ENCODE data around the gene PTPRQ.
"Not testable (repeated sequence)": the region's sequence is repeated elsewhere in the genome, so short reads cannot be mapped to it uniquely, and the experiment has no call there.

Gene PTPRQ

DNA sequence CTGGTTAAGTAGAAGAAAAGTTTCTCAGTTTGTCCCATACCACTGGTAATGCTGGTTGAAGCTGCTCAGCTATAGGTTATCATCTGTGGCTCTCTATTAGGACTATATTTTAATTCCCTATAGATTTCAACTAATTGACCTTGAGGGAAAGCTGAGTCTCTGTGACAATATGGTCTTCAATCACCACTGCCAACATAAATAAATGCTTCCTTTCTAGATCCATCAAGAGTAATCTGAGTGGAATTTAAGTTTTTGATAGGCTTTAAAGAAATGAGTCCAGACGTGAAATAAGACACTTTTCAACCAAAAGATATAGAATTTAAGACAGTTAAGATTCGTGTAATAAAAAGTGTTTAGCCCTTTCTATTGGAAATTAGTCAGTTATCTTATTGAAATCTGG is 199.9 kb downstream of the PTPRQ start:
- DNase-seq: no peak

DNA sequence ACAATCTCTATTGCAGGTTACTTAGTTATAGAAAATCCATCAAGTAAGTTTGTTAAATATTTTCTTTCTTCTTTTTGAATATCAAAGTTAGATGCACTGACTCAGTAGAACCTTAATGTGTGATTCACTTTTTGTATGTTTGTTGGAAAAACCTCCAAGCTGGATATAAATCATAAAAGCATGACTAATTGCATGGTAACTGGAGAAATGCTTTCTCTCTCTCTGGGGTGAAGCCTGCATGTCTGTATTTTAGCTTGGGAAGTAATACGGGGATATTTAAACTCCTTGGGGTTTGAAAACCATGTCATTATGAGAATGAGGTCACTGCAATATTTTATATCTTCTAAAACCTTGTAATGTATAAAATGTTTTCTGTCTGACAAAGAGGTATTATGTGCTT is 204.8 kb downstream of the PTPRQ start:
- no peak for DNase-seq

DNA sequence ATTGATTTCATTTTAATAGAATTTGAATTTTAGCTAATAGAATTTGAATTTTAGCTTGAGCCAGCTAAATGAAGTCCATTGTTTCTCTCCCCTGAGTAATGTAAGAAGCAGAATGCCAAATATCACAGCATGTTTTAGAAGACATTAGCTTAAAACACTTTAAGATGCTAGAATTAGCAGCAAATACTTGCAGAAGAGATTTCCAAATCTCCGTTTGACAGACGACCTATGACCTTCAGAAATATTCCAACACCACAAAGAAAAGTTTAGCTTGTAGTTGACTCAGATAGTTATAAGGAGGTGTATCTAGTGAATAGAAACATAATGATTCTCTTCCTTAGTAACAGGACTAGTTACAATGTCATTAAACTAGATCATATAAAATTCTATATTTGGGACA is 211.7 kb downstream of the PTPRQ start:
- no peak for DNase-seq

DNA sequence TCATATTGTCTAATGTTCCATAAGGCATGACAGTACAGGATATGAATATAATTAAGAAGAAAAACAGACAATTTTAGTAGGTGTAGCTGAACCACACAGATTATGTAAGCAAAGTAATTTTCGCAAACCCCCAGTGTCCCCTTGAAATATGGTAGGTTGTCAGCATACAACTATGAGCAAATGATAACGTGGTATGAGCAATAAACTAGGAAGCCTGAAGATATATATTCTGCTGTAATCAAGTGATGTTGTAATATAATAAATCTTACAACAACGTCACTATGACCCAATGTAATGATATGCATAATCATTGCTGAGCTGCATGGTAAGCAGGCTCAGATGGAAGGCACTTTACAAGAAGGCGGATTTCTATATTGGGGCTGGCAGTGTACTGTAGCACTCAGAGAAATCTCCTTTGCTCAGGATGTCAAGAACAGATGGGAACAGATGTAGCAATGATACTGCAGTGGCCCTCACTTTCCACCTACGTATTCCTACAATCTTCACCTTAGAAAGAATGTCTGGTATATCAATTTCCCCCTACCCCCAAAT is 215.6 kb downstream of the PTPRQ start:
- DNase-seq: no peak

DNA sequence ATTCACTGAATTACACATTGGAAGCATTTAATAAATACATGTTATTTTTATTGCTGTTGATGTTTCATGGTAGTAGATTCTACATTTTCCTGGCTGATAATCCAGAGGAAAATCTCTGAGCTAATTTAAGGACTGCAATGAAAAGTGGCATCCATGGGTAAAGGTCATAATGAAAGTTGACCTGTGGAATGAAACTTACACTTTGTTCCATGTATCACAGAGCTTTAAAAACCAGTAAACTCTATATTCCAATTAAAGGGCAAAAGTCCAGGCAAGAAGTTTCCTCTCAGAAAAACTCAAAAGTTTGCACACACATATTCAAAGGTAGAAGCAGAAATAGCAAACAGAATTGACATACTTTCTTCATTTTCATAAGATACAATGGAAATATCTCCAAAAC is 218.6 kb downstream of the PTPRQ start:
- no peak for DNase-seq

DNA sequence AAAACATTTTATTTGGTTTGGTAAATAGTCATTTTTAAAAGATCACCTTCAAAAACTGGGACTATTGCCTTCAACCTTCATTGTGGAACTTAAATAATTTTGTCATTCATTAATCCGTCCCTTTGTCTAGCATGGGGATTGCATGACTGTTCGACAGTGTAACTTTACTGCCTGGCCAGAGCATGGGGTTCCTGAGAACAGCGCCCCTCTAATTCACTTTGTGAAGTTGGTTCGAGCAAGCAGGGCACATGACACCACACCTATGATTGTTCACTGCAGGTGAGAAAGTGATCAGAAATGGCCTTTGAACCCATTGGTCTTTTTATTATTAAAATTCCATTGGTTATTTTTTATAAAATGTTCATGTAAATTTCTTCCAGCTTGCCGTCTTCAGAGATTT is 226.2 kb downstream of the PTPRQ start:
- DNase-seq: no peak

DNA sequence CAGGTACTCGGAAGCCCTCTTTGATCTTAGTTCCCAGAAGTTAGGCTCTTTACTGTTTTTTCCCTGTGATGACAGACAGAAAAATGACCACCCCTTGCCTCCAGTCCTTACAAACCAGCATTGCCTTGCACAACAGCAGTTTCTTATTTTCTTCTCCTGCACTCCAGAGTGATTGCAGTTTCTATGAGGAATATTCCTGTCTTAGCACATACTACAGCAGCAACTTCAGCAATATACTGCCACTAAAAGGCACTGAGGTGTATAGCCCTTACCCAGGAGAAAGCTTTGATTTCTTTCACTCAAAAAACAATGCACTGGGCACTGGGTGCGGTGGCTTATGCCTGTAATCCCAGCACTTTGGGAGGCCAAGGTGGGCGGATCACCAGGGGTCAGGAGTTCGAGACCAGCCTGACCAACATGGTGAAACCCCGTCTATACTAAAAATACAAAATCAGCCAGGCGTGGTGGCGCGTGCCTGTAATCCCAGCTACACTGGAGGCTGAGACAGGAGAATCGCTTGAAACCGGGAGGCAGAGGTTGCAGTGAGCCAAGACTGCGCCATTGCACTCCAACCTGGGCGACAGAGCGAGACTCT is 232.1 kb downstream of the PTPRQ start:
- DNase-seq: not testable (repeated sequence)

DNA sequence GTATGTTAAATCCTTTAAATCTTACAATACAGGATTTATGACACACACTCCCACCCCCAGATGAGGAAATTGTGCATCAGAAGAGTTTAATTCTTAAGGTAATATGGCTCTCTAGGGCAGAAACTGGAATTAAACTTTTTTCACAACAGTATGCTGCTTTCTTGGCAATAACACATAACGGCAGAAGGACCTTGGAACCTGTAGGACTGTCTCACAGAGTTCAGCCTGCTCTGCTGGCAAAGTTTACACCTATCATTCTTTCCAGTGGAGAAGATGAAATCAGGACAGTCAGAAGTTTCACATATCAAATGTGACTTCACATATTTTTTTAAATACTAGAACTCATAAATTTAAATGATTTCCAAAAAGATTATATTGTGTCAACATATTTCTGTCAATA is 232.8 kb downstream of the PTPRQ start:
- no peak for DNase-seq

DNA sequence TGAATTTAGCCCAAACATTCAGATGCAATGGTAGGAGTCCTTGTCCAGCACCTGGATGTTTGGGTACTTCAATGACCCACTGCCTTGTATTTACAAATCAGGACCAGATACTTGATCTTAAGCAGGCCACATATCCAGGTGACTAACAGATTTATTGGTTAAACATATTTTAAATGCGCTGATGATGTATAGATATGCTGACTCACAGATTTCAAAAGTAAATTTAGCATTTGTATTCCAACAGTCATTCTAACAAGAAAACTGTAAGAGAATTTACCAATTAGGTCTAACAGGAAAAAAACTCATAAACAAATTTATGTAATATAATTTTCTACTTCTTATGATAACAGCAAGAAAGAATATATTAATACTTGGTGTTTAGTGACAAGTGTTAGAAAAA is 234.0 kb downstream of the PTPRQ start:
- DNase-seq: no peak

DNA sequence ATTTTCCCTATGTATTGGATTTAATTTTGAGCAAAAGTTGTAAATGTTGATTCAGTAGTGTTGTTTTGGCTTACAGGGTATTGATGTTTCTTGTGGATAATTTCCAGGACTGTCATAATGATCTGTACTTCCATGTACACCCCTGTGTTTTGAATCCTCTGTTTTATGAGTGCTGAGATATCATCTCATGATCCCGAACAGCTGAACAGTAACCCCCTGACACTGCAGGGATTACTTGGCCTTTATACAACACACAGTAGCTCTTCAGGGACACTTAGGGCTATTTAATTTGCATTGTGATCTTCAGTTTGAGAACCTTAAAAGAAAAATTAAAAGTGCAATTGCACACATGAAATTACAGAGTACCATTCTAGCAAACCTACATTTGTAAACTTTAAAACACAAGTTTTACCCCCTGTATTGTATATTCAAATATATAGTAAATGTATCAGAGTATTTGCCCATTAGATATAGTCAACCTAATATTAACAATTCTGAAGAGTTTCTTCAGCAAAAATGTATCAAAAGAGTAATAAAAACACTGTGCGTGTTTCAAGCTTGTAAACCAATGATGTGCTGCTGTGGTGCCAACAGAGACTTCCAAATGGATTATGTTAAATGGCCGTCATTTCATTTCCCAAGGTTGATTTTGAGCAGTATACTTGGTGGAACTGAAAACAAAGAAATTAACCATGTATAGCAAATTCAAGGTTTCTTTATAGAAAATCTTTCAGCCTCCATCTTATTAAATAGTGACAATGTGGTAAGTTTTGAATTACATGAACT is 235.5 kb downstream of the PTPRQ start:
- DNase-seq: no peak

DNA sequence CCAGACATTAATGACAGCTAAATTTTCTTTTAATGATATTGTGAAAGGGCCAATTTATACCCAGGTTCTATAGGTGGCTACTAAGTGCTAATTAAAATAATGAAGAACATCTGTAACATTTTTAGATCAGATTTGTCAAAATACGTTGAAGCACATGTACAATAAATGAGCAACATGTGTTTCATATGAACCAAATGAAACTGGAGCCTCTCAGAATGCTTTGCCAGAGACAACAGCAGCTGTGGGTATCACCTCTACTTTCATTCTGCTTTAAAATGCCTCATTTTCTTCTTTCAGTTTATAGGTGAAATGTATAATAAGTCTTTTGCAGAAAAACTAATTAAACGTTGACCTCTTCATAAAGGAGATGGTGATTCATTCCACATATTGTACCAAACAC is 237.3 kb downstream of the PTPRQ start:
- DNase-seq: no peak

DNA sequence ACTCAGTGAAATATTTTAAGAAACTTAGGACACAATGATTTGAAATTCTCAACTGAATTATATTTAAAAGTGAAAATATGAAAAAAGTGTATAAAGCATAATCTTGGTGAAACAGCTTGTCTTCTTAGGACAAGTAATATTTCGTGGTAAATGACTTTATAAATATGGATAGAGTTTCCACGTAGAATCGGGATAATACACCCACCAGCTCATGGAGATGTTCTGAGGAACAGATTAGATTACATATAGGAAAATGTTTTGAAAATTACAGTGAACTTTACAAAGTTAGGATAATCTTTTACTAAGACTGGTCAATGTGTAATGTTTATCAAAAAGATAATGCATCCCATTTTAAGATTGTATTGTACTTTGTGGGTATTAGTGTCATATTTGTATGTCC is 237.8 kb downstream of the PTPRQ start:
- no peak for DNase-seq

DNA sequence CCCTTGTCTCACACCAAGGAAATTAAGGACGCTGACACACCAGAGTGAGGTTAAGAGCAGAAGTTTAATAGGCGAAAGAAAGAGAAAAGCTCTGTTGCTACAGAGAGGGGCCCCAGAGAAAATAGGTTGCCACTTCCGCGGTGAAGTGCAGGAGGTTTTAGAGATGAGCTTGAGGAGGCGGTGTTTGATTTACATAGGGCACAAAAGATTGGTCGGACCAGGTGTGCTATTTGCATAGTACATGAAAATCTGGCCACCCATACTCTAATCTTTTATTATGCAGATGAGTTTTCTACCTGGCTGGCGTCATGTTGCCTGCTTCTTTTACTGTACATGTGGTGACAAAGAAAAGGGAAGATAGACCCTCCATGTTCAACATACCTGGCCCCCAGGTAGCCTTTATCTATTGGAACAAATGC is 240.1 kb downstream of the PTPRQ start:
- DNase-seq: no peak

DNA sequence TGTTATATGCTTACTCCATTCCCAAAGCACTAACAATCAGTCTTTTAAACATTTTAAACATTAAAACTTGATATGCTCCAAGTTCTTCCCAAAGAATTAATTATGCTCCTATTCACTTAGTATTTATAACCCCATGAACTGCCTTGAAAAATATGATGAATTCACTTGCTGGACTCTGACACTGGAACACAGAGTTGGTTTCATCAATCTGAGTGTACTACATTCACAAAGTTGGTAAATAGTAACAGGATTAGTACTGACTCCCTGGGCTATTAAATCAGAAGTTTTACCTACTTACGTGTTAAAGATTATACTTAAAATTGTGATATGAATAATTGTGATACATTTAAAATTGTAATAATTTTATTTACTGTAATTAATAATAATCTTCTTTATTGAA is 246.1 kb downstream of the PTPRQ start:
- no peak for DNase-seq

DNA sequence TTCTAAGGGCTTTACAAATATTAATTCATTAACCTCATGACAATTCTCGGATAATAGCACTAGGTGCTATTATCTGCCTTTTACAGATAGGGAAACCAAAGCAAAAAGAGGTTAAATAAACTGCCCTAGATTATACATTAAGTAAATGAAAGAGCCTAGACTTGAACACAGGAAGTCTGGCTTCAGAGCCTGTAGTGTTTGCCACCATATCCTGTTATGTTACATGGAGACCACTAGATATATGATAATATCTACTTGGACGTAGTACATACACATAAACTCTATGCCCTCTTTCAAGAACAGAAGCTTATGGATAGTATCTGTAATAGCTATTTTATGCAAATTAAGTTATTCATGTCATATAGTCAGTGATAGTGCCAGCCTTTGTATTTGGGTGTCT is 246.5 kb downstream of the PTPRQ start:
- peak in 1 of 5 experiments; percentile 19 for DNase-seq

DNA sequence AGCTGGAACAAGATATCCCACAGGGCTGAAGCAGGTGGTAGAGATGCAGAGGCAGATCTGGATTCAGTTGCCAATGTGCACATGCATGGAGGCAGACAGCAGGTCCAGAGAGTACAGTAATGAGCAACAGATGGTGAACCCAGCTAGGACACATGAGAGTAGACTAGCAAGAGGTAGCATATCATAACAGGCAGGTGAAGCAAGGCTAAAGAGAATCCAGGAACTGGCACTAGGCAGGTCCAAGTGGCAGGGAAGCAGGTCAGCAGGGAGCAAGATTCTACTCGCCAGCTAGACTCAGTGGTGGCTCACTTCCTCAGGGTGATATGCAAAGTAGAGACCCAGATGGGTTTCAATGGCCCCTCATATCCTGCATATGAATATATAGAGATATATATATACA is 248.1 kb downstream of the PTPRQ start:
- no peak for DNase-seq

DNA sequence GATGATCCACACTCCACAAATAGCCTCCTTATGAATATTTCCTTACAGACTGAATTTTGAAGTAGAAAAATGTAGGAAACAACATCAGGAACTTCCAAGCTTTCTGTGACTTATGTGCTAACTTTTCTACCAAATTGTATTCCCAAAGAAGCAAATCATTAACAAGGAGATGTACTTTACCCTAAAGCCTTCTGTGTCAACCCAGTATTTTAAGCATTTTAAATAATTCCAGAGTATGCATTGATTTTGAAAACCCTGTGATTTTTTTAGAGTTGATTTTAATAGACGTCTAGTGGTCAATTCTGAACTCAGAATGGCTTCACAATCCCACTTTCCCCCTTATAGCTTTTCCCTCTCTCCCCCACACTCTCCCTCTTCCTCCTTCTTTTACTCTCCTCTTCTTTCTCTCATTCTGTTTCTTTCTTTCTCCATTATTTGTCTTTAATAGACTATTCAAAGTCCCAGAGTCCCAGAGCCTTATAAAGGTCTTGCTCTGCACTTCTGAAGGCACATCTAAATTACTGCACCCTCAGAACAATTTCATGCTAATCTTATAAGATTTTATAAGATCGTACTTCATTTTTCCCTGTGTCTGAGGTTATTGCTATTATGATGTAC is 253.3 kb downstream of the PTPRQ start:
- DNase-seq: no peak

DNA sequence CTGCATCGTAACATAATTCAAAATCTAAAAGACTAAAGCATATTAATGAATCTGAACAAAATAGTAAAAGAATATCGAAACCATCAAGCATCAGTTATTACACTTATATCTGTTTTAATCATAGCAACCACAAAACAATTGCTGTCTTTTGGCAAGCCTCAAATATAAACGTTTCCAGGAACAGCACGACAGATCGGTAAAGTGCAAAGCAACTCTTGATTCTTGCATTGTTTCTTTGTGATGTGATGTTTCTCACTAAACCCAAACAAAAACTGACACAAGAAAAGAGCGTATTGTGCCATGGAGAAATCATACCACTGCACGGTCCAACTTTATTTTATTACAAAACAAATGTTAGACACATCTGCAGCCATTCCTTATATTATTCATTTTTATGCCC is 254.2 kb downstream of the PTPRQ start:
- no peak for DNase-seq

DNA sequence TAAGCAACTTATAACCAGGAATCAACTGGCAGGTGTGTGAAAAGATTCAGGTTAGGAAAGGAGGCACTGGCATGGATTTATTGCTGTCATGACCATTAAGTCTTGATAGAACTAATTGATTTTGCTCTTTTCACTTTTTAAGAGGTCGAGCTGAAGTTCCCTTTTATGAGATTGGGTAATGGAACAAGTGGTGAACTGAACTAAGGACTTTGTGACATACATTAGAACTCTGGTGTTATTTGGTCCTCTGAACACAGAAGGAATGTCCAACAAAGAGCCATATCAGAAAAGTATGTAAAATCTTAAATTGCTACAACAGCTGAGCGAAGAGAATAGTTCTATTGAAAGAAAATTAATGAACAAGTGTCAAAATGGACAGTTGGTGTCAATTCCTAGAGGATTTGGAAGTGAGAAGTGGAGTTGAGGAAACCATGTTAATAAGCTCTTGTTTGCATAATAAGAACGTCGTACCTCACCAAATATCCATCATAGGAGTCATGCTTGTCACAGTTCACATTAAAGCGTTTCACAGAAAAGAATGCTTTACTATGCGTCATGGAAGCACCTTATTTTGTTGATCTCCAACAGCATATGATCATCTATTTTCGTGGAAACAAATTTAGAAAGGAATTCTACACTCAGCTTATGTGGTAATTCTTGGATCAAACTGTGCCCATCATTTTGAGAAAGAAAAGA is 255.0 kb downstream of the PTPRQ start:
- no peak for DNase-seq

DNA sequence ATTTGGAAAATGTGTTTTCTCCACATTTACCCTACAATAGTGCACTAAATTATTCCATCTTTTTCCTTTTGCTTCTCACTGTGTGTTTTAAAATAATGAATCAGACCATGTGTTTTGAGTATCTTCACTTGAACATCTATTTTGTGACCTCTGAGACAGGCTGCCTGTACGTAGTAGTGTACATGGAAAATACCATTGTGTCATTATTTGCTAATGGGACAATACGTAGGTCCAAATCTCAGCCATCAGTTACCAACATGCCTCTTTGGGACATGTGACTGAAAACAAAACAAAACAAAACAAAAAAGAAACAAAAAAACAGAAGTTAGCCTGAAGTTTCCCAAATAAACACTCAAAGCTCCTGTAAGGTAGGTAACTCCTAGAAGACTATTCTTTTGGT is 256.3 kb downstream of the PTPRQ start:
- no peak for DNase-seq

DNA sequence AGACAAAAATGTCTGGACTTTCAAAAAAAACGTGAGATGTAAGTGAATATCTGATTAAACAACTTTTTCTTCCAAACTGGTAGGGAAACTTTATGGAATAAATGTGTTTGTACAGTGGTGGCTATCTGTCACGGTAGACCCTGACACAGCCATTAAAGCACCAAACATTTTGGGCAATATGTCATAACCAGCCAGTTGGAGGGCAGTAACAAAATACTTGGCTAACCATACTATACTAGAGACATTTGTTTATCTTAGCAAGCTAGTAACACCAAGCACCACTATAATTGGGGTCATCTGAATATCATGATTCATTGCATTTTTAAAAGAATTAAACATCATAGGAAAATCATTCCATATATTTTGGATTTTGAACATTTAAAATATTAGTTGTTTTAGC is 257.4 kb downstream of the PTPRQ start:
- no peak for DNase-seq

DNA sequence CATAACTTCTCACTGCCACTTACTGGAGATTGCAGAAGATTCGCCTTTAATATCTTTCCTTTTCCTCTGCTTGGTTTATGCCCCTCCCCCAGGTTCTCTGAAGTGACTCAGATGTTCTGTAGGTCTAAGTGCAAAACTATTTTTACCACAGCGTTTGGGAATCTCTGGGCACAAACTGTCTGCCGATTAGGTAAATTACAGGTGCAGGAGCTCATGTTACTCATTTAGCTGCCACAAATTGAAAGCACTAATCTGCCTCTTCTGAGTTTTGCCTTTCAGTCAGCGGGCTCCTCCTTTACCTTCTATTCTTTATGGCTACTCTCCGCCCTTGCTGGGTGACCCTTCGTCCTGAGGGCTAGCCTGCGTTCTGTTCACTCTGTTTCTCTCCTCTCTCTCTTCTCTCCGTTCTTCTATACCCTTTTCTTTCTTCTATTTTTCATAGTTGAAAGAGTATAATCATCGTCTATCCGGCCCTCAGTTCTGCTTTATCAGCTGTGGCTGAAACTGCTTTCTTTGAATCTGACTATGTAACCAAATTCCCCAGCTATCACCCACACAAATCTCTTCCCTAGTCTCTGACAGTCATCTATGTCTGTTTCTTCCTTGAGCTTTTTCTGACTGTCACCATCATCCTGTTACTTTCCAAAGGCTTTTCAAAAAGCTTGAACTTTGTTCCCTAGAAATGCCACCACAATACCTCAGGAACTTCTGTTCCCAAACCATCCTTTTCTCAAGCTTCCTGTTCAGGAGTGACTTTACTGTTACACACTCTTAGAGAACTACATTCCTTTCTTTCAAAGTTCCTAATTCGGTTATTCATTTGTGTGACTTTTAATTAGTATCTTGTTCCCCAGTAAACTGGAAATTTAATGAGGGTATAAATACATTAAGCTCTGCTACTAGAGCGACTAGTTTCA is 259.1 kb downstream of the PTPRQ start:
- DNase-seq: no peak
